Measurements from ENCODE around the gene SEL1L3.

SEL1L3 gene

GRCh38 chr4:25782482-25782881 lies 80.3 kb downstream of the SEL1L3 start:
- Mint-ChIP-seq H3K4me3 (no peak overlapping the region), H3K27me3 (no peaks in the 10 kb centered on the region), H3K27ac (no peak overlapping the region), H3K36me3 (peaks cover 35% of the 10 kb centered on the region), H3K9me3 (ENCODE audit: low read depth) (no peaks in the 10 kb centered on the region), H3K4me1 (ENCODE audit: low read depth) (peaks cover 3% of the 10 kb centered on the region)

DNA sequence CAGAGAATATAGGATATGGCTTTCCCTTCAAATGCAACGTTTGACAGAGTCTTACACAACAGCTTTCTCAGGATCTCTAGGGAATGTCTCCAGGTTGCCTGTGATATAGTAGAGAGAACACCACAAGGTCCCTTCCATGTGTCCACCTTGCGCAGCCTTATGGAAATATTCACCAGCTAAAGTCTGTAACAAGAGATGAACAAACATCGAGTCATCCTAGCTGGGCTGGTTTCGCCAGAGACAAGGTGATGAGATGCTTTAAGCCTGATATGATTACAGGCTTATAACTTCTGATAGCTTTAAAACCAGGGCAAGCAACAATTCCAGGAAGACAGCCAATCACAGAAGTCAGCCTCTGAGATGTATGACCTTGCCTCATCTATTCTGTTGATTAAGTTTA lies 83.8 kb downstream of the SEL1L3 start:
- Mint-ChIP-seq H3K4me1 (ENCODE audit: low read depth) (peaks cover 2% of the 10 kb centered on the region), H3K27me3 (no peaks in the 10 kb centered on the region), H3K4me3 (no peak overlapping the region), H3K36me3 (peaks cover 40% of the 10 kb centered on the region), H3K9me3 (ENCODE audit: low read depth) (no peaks in the 10 kb centered on the region), H3K27ac (no peak overlapping the region)

GRCh38 chr4:25776795-25777194 lies 86.0 kb downstream of the SEL1L3 start:
- no peaks in the 10 kb centered on the region for H3K9me3 Mint-ChIP-seq (ENCODE audit: low read depth)
- no peaks in the 10 kb centered on the region for H3K27me3 Mint-ChIP-seq
- H3K4me3 Mint-ChIP-seq = no peak overlapping the region
- H3K4me1 Mint-ChIP-seq (ENCODE audit: low read depth) = no peaks in the 10 kb centered on the region
- H3K36me3 Mint-ChIP-seq = peaks cover 36% of the 10 kb centered on the region
- no peak overlapping the region for H3K27ac Mint-ChIP-seq

GRCh38 chr4:25775166-25775565 lies 87.6 kb downstream of the SEL1L3 start:
- Mint-ChIP-seq H3K27ac (no peak overlapping the region), H3K36me3 (peaks cover 38% of the 10 kb centered on the region)

DNA sequence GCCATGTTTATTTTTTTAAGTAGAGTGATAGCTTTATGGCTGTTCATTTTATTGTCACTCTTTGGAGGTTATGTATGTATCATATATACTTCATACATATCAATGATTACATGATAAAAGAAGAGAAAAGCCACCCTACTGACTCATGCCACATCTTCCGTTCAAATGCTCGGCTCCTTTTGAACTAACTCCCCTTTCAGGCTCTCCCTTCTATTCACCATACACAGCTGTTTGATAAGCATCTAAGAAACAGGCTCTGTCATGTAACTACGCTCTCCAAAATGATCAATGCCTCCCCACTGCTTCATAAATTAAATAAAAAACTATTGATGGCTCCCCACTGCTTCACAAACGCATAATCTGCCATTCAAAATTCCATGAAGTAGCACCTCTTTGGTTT lies 89.4 kb downstream of the SEL1L3 start:
- Mint-ChIP-seq H3K4me3 (no peak overlapping the region), H3K4me1 (ENCODE audit: low read depth) (no peaks in the 10 kb centered on the region), H3K9me3 (ENCODE audit: low read depth) (no peaks in the 10 kb centered on the region), H3K27me3 (no peaks in the 10 kb centered on the region), H3K36me3 (peaks cover 35% of the 10 kb centered on the region), H3K27ac (no peak overlapping the region)

More at GRCh38 chr4:25775166-25775565, 87.6 kb downstream of the SEL1L3 start:
- Mint-ChIP-seq H3K9me3 (ENCODE audit: low read depth) (no peaks in the 10 kb centered on the region), H3K4me3 (no peak overlapping the region), H3K4me1 (ENCODE audit: low read depth) (no peaks in the 10 kb centered on the region), H3K27me3 (no peaks in the 10 kb centered on the region)

DNA sequence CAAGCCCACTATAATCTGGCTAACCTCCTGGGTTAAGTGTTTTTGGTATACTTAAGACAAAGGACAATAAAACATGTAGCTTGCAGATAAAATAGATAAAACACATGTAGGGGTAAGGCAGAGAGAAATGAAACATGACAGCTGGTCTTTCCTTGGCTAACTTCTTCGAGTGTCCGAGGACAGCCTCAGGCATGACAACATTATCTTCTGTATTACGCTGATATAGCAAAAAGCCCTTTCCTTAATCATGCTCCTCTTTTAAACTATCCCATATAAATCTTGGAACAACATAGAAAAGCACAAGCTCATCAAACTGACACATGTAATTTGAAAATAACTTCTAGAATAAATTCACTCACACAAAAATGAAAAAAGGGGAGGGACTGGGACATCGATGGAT lies 91.1 kb downstream of the SEL1L3 start:
- Mint-ChIP-seq H3K27me3 (no peaks in the 10 kb centered on the region), H3K27ac (no peak overlapping the region), H3K36me3 (peaks cover 29% of the 10 kb centered on the region), H3K4me3 (no peak overlapping the region), H3K9me3 (ENCODE audit: low read depth) (no peaks in the 10 kb centered on the region), H3K4me1 (ENCODE audit: low read depth) (no peaks in the 10 kb centered on the region)

DNA sequence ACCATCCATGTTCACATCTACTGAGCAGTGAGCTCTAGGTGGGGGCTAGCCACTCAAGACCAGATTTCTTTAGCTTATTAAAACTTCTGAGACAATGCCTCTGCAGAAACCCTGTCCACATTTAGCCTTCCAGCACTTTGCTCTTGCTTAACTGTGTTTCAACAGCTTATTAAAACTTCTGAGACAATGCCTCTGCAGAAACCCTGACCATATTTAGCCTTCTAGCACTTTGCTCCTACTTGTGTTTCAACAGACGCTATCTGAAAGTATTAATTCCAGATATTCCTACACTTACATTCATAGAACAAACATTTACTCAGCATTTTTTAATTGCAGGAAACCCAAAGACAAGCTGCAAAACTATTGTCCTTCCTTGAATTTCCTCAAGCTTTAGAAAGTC lies 91.9 kb downstream of the SEL1L3 start:
- no peak overlapping the region for H3K27ac Mint-ChIP-seq
- peaks cover 29% of the 10 kb centered on the region for H3K36me3 Mint-ChIP-seq
- H3K27me3 Mint-ChIP-seq = no peaks in the 10 kb centered on the region
- no peaks in the 10 kb centered on the region for H3K4me1 Mint-ChIP-seq (ENCODE audit: low read depth)
- H3K9me3 Mint-ChIP-seq (ENCODE audit: low read depth) = no peaks in the 10 kb centered on the region
- H3K4me3 Mint-ChIP-seq = no peak overlapping the region

GRCh38 chr4:25769251-25769650 lies 93.5 kb downstream of the SEL1L3 start:
- H3K4me1 Mint-ChIP-seq (ENCODE audit: low read depth) = no peaks in the 10 kb centered on the region
- no peaks in the 10 kb centered on the region for H3K9me3 Mint-ChIP-seq (ENCODE audit: low read depth)
- H3K27ac Mint-ChIP-seq = no peak overlapping the region
- no peak overlapping the region for H3K4me3 Mint-ChIP-seq
- H3K36me3 Mint-ChIP-seq = peaks cover 27% of the 10 kb centered on the region
- H3K27me3 Mint-ChIP-seq = no peaks in the 10 kb centered on the region

DNA sequence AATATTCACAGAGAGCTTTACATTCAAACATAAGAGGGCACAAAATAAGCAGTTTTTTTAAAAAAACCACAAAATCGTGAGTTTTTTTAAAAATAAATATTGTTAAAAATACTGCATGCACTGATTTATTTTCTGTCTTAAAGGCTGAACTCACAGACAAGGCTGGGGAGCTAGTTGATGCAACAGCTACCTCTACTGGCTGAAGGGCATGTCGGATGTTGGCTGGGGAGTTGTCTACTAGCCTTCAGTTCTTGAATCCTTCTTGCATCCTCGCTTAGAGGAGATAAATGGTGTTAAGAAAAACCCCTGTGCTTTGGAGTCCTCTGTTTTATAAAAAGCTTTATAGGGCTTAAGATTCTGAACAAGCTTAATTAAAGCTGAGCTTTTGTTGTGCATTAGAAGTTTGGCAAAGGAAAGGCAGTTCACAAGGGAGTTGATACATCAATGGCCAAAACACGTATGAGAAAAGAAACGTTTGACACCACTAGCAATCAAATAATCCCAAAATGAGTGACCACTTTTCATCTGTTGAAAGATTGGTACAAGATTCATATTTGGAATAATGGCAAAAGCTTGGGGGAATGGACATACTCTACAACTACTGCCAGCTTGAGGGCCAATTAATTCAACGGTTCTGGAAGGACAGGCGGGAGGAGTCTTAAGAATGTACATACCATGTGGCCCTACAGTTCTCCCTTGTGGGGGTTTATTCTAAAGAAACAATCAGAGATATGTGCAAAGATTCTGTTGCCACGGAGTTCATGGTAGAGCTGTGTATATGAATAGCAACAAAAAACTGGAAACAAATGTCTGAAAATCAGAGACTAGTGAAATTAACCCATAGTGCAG lies 94.7 kb downstream of the SEL1L3 start:
- Mint-ChIP-seq H3K27me3 (no peaks in the 10 kb centered on the region), H3K4me3 (no peak overlapping the region), H3K4me1 (ENCODE audit: low read depth) (no peaks in the 10 kb centered on the region), H3K36me3 (peaks cover 28% of the 10 kb centered on the region), H3K9me3 (ENCODE audit: low read depth) (no peaks in the 10 kb centered on the region), H3K27ac (no peak overlapping the region)

DNA sequence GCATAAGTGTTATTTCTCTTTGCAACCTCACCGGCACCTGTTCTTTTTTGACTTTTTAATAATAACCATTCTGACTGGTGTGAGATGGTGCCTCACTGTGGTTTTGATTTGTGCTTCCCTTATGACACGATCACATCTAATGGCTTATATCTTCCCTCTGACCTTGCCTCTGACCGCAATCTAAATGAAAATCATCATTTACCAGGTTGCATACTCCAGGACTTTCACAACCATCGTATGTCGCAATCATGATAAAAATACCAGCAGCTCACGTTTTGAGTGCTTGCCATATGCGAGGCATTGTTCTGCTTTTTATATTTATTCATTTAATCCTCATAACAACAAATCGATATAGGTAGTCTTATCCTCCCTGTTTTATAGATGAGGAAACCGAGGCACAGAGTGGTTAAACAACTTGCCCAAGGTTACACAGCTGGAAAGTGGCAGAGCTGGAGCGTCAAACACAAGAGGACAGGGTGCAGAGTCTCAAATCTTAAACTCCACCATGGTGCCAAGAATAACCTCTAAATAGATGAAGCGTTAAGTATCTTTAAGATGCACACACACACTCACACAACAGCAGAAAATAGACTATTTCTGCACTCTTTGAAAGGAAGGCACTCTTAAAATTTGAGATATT lies 102.2 kb downstream of the SEL1L3 start:
- Mint-ChIP-seq H3K27ac (no peak overlapping the region), H3K4me1 (ENCODE audit: low read depth) (no peaks in the 10 kb centered on the region), H3K27me3 (no peaks in the 10 kb centered on the region), H3K36me3 (peaks cover 34% of the 10 kb centered on the region), H3K4me3 (no peak overlapping the region), H3K9me3 (ENCODE audit: low read depth) (no peaks in the 10 kb centered on the region)

- Mint-ChIP-seq H3K4me1 (ENCODE audit: low read depth) (no peaks in the 10 kb centered on the region), H3K9me3 (ENCODE audit: low read depth) (no peaks in the 10 kb centered on the region), H3K4me3 (no peak overlapping the region), H3K36me3 (peaks cover 34% of the 10 kb centered on the region), H3K27ac (no peak overlapping the region), H3K27me3 (no peaks in the 10 kb centered on the region)
These were observed 102.7 kb downstream of the SEL1L3 start for GRCh38 chr4:25760048-25760447.

- no peaks in the 10 kb centered on the region for H3K9me3 Mint-ChIP-seq (ENCODE audit: low read depth)
- H3K27me3 Mint-ChIP-seq = no peaks in the 10 kb centered on the region
- no peak overlapping the region for H3K4me3 Mint-ChIP-seq
- no peaks in the 10 kb centered on the region for H3K4me1 Mint-ChIP-seq (ENCODE audit: low read depth)
- H3K27ac Mint-ChIP-seq = no peak overlapping the region
- H3K36me3 Mint-ChIP-seq = peaks cover 29% of the 10 kb centered on the region
These were observed 103.7 kb downstream of the SEL1L3 start for GRCh38 chr4:25759101-25759500.

DNA sequence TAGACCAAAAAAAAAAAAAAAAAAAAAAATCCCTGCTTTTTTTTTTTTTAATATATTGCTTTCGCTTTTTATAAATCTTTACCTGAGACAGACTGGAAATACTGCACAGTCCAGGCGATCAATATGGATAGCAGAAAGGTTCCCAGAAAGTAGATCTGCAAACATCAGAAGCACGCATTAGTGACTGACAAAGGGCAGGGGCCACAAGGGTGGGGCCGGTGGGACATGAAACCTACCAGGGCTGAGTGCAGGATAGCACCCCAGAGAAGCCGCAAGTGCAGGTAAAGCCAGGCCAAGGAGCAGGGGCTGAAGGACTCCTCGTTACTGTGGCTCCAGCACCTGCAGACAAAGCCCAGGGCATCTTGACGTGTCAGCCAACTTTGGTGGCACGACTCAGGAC lies 105.3 kb downstream of the SEL1L3 start:
- Mint-ChIP-seq H3K4me1 (ENCODE audit: low read depth) (no peaks in the 10 kb centered on the region), H3K9me3 (ENCODE audit: low read depth) (no peaks in the 10 kb centered on the region), H3K4me3 (no peak overlapping the region), H3K36me3 (peaks cover 24% of the 10 kb centered on the region), H3K27ac (no peak overlapping the region), H3K27me3 (no peaks in the 10 kb centered on the region)

GRCh38 chr4:25756503-25756902 lies 106.3 kb downstream of the SEL1L3 start:
- no peaks in the 10 kb centered on the region for H3K9me3 Mint-ChIP-seq (ENCODE audit: low read depth)
- no peaks in the 10 kb centered on the region for H3K4me1 Mint-ChIP-seq (ENCODE audit: low read depth)
- no peak overlapping the region for H3K4me3 Mint-ChIP-seq
- no peak overlapping the region for H3K27ac Mint-ChIP-seq
- H3K36me3 Mint-ChIP-seq = peaks cover 22% of the 10 kb centered on the region
- H3K27me3 Mint-ChIP-seq = no peaks in the 10 kb centered on the region

GRCh38 chr4:25755911-25756310 lies 106.9 kb downstream of the SEL1L3 start:
- Mint-ChIP-seq H3K9me3 (ENCODE audit: low read depth) (no peaks in the 10 kb centered on the region), H3K4me3 (no peak overlapping the region), H3K27me3 (no peaks in the 10 kb centered on the region), H3K4me1 (ENCODE audit: low read depth) (no peaks in the 10 kb centered on the region), H3K36me3 (peaks cover 22% of the 10 kb centered on the region), H3K27ac (no peak overlapping the region)

- Mint-ChIP-seq H3K27ac (no peak overlapping the region), H3K36me3 (peaks cover 9% of the 10 kb centered on the region), H3K4me3 (no peak overlapping the region), H3K9me3 (ENCODE audit: low read depth) (no peaks in the 10 kb centered on the region), H3K4me1 (ENCODE audit: low read depth) (no peaks in the 10 kb centered on the region), H3K27me3 (no peaks in the 10 kb centered on the region)
These were observed 109.5 kb downstream of the SEL1L3 start for GRCh38 chr4:25753239-25753638.

Data from activated naive CD8-positive, alpha-beta T cell (primary cell).